Measurements from ENCODE around the gene SPTSSA. TPM values are rescaled to one million over a fixed set of nuclear protein-coding genes. Genes with fewer than 3 reads are reported as not detected.

SPTSSA gene
- total RNA-seq, 1 donor from 2014 or later: 26.6 TPM

DNA sequence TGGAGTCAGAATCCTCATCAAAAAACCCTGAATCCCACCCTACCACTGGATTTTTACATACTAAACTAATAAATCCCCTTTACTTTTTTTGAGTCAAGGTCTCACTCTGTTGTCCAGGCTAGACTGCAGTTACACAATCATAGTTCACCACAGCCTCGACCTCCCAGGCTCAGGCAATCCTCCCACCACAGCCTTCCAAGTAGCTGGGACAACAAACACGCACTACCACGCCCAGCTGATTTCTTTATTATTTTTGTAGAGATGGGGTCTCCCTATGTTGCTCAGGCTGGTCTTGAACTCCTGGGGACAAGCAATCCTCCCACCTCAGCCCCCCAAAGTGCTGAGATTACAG is 24.3 kb downstream of the SPTSSA start:
- peaks cover 3% of the 10 kb centered on the region for H3K36me3 ChIP-seq (ENCODE audit: insufficient read depth, low read length)
- FAIRE-seq (no peak), DNase-seq (ENCODE audit: low read depth) (no peak)
- H3K9ac ChIP-seq (ENCODE audit: low read length): no peak overlapping the region
- Mint-ChIP-seq H3K36me3 (ENCODE audit: low read depth, unreplicated experiment) (peaks cover 8% of the 10 kb centered on the region), H3K9me3 (ENCODE audit: unreplicated experiment) (no peaks in the 10 kb centered on the region), H3K27me3 (ENCODE audit: low read depth, unreplicated experiment) (no peaks in the 10 kb centered on the region), H3K4me3 (ENCODE audit: unreplicated experiment) (no peak overlapping the region), H3K27ac (ENCODE audit: unreplicated experiment) (no peak overlapping the region), H3K4me1 (ENCODE audit: low read depth, unreplicated experiment) (peaks cover 21% of the 10 kb centered on the region)
- H3K4me2 ChIP-seq (ENCODE audit: low read length): no peak overlapping the region
- H3K27ac ChIP-seq (ENCODE audit: low read depth, low read length): no peak overlapping the region
- H3K4me1 ChIP-seq (ENCODE audit: insufficient read depth, low read length): peaks cover 12% of the 10 kb centered on the region
- no peaks in the 10 kb centered on the region for H3K9me3 ChIP-seq (ENCODE audit: insufficient read depth, low read depth, low read length)
- peaks cover 52% of the 10 kb centered on the region for H3K79me2 ChIP-seq (ENCODE audit: insufficient read depth, low read length)
- peaks cover 60% of the 10 kb centered on the region for H4K20me1 ChIP-seq (ENCODE audit: insufficient read depth, low read length)
- no peak overlapping the region for H3K4me3 ChIP-seq (ENCODE audit: insufficient read depth, low read depth, low read length)
- no peak for TF ChIP-seq EZH2 (IDR thresholded peaks at IDR 0.05; ENCODE audit: insufficient read depth, low read length)
- TF ChIP-seq, protein P1, sequence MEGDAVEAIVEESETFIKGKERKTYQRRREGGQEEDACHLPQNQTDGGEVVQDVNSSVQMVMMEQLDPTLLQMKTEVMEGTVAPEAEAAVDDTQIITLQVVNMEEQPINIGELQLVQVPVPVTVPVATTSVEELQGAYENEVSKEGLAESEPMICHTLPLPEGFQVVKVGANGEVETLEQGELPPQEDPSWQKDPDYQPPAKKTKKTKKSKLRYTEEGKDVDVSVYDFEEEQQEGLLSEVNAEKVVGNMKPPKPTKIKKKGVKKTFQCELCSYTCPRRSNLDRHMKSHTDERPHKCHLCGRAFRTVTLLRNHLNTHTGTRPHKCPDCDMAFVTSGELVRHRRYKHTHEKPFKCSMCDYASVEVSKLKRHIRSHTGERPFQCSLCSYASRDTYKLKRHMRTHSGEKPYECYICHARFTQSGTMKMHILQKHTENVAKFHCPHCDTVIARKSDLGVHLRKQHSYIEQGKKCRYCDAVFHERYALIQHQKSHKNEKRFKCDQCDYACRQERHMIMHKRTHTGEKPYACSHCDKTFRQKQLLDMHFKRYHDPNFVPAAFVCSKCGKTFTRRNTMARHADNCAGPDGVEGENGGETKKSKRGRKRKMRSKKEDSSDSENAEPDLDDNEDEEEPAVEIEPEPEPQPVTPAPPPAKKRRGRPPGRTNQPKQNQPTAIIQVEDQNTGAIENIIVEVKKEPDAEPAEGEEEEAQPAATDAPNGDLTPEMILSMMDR (IDR thresholded peaks at IDR 0.05; ENCODE audit: insufficient read depth, low read depth, low read length): no peak
- no peaks in the 10 kb centered on the region for H3K27me3 ChIP-seq (ENCODE audit: insufficient read depth, low read length)
- H2AFZ ChIP-seq (ENCODE audit: low read depth, low read length): no peak overlapping the region

DNA sequence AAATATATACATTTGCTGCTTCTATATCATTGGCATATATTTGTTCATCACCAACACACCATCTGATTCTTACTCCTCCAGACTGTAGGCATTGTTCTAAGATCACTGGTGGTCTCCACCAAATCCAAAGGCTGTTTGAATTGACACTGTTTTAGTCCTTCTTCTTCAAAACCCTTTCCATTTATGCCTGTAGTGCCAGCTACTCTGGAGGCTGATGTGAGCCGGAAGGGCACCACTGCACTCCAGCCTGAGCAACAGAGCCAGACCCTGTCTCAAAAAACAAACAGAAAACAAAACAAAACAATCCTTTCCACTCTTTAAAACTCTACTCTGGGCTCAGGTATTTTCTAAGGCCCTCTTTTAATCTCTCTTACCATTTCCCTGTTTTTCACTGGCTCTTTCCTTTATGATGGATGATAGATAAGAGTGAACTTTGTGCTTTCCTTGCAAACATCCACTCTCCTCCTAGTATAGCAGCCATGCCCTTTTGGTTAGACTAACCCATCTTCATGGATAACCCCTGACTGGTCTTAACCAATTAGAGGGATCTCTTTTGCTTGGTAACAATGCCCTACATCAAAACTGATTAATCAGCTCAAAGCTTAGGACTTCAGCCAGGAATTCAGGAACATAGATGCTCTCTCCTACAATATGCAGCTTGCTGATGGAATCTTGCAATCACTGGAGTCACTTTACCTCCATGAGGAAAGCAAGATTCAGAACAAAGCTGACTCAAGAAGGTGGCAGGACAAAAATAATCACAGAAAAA is 24.9 kb downstream of the SPTSSA start:
- H3K4me3 Mint-ChIP-seq (ENCODE audit: unreplicated experiment): no peak overlapping the region
- H3K4me3 ChIP-seq (ENCODE audit: insufficient read depth, low read depth, low read length): no peak overlapping the region
- no peak overlapping the region for H2AFZ ChIP-seq (ENCODE audit: low read depth, low read length)
- no peak for DNase-seq (ENCODE audit: low read depth)
- peaks cover 21% of the 10 kb centered on the region for H3K4me1 Mint-ChIP-seq (ENCODE audit: low read depth, unreplicated experiment)
- H3K27ac Mint-ChIP-seq (ENCODE audit: unreplicated experiment): no peak overlapping the region
- peaks cover 3% of the 10 kb centered on the region for H3K36me3 ChIP-seq (ENCODE audit: insufficient read depth, low read length)
- no peaks in the 10 kb centered on the region for H3K27me3 ChIP-seq (ENCODE audit: insufficient read depth, low read length)
- peak overlapping the region; percentile 49 for H3K4me2 ChIP-seq (ENCODE audit: low read length)
- peak overlapping the region; percentile 22 for H3K27ac ChIP-seq (ENCODE audit: low read depth, low read length)
- peaks cover 8% of the 10 kb centered on the region for H3K36me3 Mint-ChIP-seq (ENCODE audit: low read depth, unreplicated experiment)
- H3K27me3 Mint-ChIP-seq (ENCODE audit: low read depth, unreplicated experiment): no peaks in the 10 kb centered on the region
- no peak overlapping the region for H3K9ac ChIP-seq (ENCODE audit: low read length)
- H4K20me1 ChIP-seq (ENCODE audit: insufficient read depth, low read length): peaks cover 54% of the 10 kb centered on the region
- no peaks in the 10 kb centered on the region for H3K9me3 Mint-ChIP-seq (ENCODE audit: unreplicated experiment)
- no peak for FAIRE-seq
- TF ChIP-seq, protein P1 (IDR thresholded peaks at IDR 0.05; ENCODE audit: insufficient read depth, low read depth, low read length): no peak
- no peak for TF ChIP-seq EZH2 (IDR thresholded peaks at IDR 0.05; ENCODE audit: insufficient read depth, low read length)
- peaks cover 47% of the 10 kb centered on the region for H3K79me2 ChIP-seq (ENCODE audit: insufficient read depth, low read length)
- H3K4me1 ChIP-seq (ENCODE audit: insufficient read depth, low read length): peaks cover 12% of the 10 kb centered on the region
- no peaks in the 10 kb centered on the region for H3K9me3 ChIP-seq (ENCODE audit: insufficient read depth, low read depth, low read length)

Data from astrocyte (in vitro differentiated cells and primary cell).